NCI-H1092 (cell line): ENCODE data around the gene ABCA7.

ENCODE experiments used
- DNase-seq: peaks from one replicate; lab custom pipeline; 2025; lab: John Stamatoyannopoulos, UW

Gene ABCA7

GRCh38 chr19:1088416-1089010 lies 48.6 kb downstream of the ABCA7 start:
- DNase-seq = no peak

GRCh38 chr19:1089126-1089771 lies 49.3 kb downstream of the ABCA7 start:
- no peak for DNase-seq

- DNase-seq = no peak
These were observed 50.0 kb downstream of the ABCA7 start for GRCh38 chr19:1089891-1090290.

GRCh38 chr19:1090731-1091543 lies 51.0 kb downstream of the ABCA7 start:
- no peak for DNase-seq

GRCh38 chr19:1091544-1092175 lies 51.8 kb downstream of the ABCA7 start:
- DNase-seq = no peak

GRCh38 chr19:1093330-1093729 lies 53.4 kb downstream of the ABCA7 start:
- DNase-seq = no peak

GRCh38 chr19:1093811-1094553 lies 54.1 kb downstream of the ABCA7 start:
- no peak for DNase-seq

- no peak for DNase-seq
These were observed 54.7 kb downstream of the ABCA7 start for GRCh38 chr19:1094655-1094977.

- peak; percentile 98 for DNase-seq
These were observed 55.2 kb downstream of the ABCA7 start, which contains the start of gene POLR2E for GRCh38 chr19:1094978-1095701. POLR2E (minus strand) TSS chr19:1095375; CDS start chr19:1095315, 60 bp downstream.

- no peak for DNase-seq
These were observed 57.9 kb downstream of the ABCA7 start for GRCh38 chr19:1097810-1098176.

- no peak for DNase-seq
These were observed 58.5 kb downstream of the ABCA7 start for GRCh38 chr19:1098177-1099051.

GRCh38 chr19:1101337-1101698 lies 61.4 kb downstream of the ABCA7 start:
- DNase-seq = no peak

GRCh38 chr19:1102407-1103131 lies 62.7 kb downstream of the ABCA7 start:
- no peak for DNase-seq

GRCh38 chr19:1103132-1103707 lies 63.3 kb downstream of the ABCA7 start:
- DNase-seq = no peak

- peak; percentile 99 for DNase-seq
These were observed 63.9 kb downstream of the ABCA7 start, which contains the start of gene GPX4 for GRCh38 chr19:1103708-1104310. GPX4 (plus strand) TSS chr19:1103994; CDS start chr19:1104044, 50 bp downstream.

GRCh38 chr19:1104311-1105007 lies 64.6 kb downstream of the ABCA7 start:
- DNase-seq = peak; percentile 58

- no peak for DNase-seq
These were observed 65.3 kb downstream of the ABCA7 start for GRCh38 chr19:1105008-1105872.
